Vagina (tissue), 2 donors: ENCODE data around the gene LDLRAD3.

Experiments
- POLR2AphosphoS5 ChIP-seq, 2 donors: sonication (generic); formaldehyde crosslinking; IDR thresholded peaks; one replicate each; pipeline ENCODE4 v1.9.0; 2017; ENCODE audit warnings: antibody characterized with exemption in 2 of 2, mild to moderate bottlenecking in 2 of 2, low read depth in 1 of 2; ENCODE audit not compliant: insufficient read depth in 1 of 2
- TF ChIP-seq, protein P1 (sequence below), 3 experiments: fragments of 450-650 bp in 2 of 3; fragments of 200-600 bp in 1 of 3; sonication (generic) in 1 of 3; IDR thresholded peaks; one replicate each; pipeline ENCODE4 v1.5.1; 2017 to 2019; ENCODE audit warnings: antibody characterized with exemption in 3 of 3, mild to moderate bottlenecking in 2 of 3, moderate library complexity in 2 of 3

DNA sequence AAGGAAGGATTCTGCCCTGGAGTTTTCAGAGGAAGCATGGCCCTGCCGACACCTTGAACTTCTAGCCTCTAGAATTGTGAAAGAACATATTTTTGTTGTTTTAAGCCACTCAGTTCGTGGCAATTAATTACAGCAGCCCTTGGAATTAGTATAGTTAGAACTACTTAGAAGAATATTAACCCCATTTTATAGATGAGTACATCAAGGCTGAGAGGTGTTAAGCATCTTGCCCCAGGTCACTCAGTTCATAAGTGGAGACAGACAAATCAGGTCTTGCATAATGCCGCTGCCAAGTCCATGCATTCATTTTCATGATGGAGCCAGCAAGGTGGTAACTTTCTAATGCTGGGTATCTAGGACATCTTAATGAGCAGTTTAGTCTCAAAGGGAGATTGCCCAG, 26.6 kb downstream of the LDLRAD3 start:
- TF ChIP-seq POLR2AphosphoS5 (IDR thresholded peaks at IDR 0.05; ENCODE audit: insufficient read depth in 1 of 2, low read depth in 1 of 2), result no peak
- TF ChIP-seq, protein P1, sequence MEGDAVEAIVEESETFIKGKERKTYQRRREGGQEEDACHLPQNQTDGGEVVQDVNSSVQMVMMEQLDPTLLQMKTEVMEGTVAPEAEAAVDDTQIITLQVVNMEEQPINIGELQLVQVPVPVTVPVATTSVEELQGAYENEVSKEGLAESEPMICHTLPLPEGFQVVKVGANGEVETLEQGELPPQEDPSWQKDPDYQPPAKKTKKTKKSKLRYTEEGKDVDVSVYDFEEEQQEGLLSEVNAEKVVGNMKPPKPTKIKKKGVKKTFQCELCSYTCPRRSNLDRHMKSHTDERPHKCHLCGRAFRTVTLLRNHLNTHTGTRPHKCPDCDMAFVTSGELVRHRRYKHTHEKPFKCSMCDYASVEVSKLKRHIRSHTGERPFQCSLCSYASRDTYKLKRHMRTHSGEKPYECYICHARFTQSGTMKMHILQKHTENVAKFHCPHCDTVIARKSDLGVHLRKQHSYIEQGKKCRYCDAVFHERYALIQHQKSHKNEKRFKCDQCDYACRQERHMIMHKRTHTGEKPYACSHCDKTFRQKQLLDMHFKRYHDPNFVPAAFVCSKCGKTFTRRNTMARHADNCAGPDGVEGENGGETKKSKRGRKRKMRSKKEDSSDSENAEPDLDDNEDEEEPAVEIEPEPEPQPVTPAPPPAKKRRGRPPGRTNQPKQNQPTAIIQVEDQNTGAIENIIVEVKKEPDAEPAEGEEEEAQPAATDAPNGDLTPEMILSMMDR (IDR thresholded peaks at IDR 0.05), result no peak
